ENCODE results near the gene DMD.
"Not testable (repeated sequence)": the region's sequence is repeated elsewhere in the genome, so short reads cannot be mapped to it uniquely, and the experiment has no call there.

Gene DMD

DNA sequence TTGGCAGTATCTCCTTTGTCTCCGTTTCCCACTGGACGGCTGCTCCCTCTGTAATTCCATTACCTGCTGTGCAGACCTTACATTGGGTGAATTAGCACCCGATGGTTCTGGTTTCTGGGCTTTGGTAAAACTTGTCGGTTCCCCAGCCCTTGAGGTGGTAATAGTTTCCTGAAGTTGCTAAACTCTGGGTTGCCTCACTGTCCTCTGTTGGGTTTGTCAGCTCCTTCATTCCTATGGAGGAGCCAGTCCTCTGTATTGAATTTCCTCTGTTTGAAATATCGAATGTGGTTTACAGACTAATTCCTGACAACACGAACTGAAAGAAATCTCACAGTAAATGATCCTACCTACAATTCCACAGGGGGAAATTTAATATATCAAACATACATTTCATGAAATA, 1548.2 kb downstream of the DMD start:
- DNase-seq: no peak

DNA sequence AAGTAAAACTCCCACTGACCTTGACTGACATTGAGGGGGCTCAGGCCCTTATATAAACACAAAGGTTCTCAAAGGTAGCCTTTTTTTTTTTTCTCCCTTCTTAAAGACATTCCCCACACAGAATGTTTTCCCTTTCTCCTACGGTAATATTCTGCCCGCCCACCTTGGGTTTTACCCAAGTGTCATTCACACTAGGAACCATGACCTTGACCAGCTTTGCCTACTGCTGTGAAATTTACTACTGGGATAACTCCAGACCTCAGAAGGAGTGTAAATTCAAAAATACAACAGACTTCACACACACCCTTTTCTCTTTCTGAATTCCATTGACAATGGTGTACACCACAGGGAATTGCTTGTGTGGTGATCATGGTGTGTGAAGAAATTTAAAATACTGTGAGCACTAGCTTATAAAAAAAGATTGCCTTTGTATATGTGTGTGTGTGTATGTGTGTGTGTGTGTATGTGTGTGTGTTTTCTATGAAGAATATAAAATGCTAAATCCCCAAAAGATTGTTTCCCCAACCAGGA, 1550.0 kb downstream of the DMD start:
- DNase-seq: no peak

DNA sequence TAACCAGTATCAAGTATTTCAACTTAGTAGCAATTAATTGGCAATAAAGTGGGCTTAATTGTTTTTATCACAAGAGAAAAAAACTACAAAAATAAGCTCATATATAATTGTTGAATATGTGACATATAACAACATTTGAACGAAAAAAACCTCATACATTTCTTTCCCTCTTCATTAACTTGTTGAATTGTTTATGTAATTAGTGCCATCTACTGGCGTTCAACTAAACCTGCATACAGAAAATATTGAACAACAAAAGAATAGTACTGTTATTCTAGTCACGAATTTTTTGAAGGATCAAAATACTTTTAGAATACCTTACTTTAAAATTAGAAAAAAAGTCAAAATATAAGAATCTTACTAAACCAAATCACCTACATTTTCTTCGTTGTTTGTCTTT, 1553.0 kb downstream of the DMD start:
- DNase-seq: no peak

DNA sequence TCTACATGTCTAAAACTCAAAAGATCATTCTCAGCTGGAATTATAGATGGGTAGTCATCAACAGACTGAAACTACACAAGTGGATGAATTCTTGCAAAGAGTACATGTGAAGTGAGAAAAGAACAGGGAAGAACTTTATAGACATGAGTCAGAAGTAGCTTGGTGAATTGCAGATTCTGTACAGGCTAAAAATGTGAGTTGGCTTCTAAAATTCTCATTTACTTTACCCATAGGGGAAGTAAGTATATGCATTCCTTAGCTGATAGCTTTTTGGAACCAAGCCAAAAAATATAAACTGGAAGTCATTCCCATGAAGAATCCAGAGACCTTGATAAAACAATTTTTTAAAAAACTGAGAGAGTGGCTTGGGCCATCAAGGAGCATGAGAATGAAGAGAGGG, 1555.3 kb downstream of the DMD start:
- no peak for DNase-seq

DNA sequence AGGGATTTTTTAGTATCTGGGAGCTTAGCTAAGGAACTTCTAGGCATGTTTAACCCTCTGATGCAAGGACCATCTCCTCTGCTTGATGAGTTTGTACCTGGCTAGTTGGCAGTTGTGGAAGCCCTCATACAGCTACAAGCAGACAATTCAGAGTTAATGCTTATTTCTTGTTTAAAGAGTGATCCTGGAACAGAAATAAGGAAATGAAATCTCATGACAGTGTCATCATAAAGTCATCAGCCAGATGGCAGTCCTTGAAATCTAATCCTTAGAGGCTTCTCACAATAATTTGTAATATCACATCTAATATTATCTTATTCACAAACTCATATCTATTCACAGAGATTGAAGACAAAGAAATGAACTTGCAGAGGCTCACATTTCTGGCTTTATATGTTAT, 1557.9 kb downstream of the DMD start:
- DNase-seq: no peak

DNA sequence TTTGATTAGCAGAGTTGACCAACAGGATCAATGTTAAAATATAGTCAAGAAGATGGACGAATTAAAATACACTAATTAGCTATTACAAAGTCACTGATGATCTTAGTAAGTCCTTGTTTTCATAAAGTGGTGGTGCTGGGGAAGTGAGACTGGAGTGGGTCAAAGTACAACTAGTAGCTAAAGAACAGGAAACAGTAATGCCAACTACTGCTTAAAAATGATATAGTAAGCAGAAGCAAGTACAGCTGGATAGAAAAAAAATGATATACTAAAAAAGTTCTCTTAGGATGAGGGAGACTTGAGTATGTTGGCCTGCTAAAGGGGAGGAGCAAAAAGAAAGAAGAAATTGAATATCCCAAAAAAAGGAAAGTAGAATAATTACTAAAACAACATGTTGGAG, 1558.7 kb downstream of the DMD start:
- no peak for DNase-seq

DNA sequence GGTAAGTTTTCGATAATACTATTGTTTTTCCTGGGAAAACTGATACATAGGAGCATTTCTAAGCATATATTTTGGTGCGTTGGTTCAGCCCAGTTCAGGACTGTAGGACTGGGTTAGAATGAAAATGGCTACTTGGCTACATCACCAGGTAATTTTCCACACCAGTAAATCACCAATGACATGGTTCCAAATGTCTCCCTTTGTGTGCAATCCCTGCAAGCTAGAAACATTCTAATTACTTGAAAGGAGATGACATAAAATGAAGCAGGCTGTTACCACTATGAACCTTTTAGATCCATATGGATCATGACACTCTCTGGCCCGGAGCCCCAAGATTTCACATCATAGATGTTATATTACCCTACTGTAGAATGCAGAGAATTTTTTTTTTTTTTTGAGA, 1562.1 kb downstream of the DMD start:
- no peak for DNase-seq

DNA sequence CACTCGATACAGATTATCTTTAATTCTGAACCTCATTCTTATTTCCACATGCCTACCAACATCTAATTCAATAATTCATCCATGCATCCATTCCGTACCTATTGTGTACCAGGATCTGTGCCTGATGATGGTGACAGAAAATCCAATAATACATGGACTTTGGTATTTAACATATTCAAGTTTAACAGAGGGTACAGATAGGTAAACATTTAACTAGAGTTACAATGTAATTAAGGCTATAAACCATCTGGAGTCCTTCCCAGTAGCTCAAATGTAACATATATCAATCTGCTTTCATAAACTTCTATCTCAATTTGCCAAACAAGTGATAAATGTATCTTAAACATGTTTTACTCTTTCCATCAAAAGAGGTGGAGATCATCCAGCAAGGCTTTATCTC, 1578.0 kb downstream of the DMD start:
- DNase-seq: no peak

DNA sequence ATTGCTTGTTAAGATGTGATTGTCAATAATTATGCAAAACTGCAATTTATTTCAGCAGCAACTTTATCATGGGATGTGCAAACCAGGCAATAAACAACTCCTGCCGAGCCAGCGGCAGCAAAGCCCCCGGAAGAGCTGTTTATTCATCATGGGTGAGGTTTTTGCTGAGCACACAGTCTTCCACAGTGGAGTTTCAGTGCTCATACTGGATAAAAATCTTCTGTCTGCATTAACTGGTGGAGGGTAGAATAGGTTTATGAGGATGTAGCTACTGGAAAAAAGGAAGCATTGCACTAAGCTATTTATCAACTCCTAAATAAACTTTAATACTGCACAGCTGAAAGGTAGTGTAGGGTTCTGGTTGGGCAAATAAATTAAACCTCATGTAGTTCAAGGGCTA, 1582.2 kb downstream of the DMD start:
- no peak for DNase-seq

DNA sequence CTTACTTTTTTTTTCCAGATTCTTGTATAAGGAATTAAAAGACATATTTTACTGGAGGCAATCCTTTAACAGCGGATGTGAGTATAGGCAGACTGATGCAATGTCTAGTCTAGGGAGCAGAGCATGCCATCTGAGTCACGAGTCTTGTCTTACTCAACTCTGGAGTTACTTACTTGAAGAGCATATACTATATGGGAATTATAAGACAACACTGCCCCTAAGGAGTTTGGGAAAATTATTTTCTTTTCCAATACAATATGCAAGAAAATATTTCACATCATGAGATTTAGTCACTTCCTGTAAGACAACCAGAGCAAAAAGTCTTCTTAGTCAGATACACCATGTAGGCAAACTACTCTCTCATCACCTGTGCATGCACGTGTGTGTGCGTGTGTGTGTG, 1602.2 kb downstream of the DMD start:
- no peak for DNase-seq

DNA sequence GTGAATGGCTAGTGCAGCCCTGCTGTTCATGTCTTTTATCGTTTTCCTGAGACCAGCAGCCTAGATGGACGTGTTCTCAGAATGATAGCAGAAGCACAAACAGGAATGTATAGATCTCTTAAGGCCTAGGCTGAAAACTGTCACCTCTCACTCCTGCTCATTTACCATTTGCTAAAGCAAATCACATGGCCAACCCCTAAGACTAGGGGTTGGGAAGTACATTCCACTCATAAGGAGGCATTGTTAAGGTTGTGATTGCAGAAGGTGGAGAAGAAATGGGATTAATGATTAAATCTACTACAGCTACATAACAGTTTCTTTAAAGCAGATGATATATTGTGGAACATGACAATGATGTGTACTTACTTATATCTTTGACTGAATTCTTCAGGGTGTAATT, 1602.7 kb downstream of the DMD start:
- DNase-seq: no peak

DNA sequence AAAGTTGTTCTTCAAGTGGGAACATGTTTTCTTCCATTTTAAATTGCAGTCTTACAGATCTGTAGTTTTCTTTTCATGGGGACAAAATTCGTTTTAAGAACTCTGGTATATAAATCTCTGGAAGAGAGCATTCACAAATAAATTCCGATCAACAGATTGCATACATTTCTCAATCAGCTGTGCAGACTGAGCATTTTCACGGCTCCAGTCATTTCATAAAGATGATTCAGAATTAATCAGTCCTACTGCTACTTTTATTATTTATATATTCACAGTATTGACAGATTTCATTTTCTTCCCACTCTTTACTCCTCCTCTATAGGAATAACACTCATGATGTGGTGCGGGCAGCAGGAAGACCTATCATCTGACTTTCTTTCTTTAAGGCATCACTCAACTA, 1604.6 kb downstream of the DMD start:
- no peak for DNase-seq

DNA sequence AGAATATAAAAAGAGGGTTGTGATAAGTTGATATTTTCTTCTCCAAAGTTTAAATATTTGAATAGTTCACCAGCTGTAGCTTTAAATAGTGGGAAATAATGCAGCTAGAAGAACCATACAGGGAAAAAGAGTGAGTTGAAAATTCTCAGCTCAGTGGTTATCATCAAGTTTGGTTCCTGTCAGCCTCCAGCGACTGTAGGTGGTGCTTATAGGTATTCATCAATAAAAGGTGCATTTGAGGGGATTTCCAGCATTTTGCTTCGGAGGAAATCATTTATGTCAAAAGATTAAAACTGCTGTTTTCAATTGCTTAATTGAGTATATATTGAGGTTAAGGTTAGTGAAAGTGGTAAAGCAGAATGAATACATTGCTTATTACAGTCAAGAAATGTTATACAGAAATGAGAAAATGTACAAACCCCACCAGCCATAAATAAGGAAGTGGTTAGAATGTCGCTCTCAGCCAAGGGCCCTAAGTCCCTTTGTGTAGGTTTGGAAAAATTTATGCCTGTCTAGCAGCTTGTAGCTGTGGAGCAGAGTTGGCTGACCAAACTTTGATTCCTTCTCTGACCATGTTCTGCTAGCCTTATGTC, 1606.6 kb downstream of the DMD start:
- DNase-seq: no peak

DNA sequence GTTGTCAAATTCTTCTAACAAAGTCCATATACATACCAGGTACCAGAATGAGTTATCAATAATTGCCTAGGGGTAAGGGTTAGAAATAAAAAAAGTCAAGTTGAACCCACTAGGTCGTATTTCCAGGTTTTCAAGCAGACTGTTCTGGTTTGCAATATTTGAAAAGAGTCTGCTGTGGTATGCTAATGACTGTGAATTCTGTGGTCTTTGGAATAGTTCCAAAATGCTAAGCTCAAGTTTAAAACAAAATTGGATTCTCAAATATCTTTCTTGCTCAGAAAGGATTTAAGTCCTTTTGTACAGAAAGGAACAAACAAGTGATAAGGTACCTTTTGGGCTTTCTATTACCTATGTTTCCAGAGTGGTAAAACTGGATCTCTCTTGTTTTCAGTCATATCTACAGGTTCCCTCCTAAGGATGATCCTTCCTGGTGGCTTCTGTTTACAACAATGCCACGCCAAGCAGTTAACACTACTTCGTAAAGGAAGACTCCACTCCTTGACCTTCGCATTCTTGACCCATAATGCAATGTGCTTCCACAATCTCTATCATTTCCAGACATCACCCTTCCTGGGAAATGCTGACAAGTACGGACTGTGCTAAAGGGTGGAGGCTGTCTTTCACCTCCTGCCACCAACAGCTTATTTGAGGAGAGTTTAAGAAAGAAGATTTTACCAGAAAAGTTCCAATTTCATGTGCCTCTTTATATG, 1607.8 kb downstream of the DMD start:
- no peak for DNase-seq

DNA sequence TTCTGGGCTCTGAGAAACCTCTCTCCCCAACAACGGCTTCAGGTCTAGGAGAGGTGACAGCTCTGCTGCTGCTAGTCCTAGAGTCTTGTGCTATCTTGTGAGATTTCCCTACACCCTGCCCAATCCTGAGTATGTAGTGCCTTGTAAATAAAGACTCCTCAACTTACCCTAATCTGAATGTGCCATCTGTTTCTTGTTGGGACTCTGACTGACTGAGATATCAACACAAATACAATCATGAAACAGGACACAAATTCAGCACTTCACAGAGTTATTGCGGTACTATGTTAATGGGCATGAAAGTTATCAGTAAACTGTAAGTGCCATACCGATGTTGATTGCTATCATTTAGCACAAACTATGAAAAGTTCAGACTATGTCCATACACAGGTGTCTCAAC, 1610.5 kb downstream of the DMD start:
- DNase-seq: no peak

DNA sequence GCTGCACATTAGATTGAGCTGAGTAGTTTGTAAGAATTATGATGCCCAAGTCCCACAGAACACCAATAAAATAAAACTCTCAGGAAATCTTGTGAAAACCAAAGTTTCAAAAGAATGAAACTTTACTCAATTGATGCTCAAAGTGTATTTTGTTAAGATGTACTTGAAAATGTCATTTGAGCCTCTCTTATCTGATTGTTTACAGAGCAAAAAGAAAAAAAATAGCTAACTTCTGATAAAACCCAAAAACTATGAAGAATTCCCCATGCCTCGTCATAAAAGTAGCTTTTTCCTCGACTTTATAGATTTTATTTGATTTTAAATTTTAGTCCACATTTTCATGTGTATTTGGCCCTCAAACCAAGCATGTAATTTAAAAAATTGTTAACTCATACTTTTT, 1618.0 kb downstream of the DMD start:
- DNase-seq: no peak

DNA sequence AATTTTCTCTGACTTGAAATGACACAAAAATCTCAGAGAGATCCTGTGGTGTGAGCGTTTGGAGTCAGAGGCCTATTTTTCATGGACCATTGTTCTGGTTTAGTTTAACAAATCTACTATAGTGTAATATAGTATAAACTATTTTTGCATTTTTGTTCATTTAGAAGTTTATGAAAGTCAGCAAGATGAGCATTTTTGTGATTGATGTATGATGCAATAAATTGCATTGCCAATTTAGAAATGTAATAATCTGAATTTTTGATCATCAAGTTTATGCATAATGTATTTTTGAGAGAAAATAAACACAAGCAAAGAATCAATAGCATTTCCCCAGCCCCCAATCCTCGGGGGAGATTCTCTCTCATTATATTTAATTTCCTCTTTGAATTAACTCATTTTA, 1620.0 kb downstream of the DMD start:
- DNase-seq: no peak

DNA sequence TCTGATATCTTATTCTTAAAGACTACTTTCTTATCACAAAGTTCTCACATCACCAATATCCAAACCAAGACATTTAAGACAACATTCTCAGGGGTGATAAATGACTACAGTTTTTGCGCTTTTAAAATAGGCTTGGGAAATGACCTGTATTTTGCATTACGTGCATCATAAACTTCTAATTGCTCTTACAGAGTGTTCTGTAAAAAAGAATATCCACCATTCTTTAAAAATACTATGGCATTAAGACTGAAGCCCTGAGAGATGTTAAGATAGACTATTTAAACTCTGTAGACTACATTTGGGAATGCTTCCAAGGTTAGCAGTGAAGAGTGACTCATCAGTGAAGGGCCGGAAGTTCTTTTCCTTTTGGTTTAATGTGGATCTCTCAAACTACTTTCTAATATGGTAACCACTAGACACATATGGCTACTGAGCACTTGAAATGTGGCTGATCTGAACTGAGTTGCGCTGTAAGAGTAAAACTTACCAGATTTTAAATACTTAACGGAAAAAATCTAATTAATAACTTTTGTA, 1620.7 kb downstream of the DMD start:
- DNase-seq: no peak

DNA sequence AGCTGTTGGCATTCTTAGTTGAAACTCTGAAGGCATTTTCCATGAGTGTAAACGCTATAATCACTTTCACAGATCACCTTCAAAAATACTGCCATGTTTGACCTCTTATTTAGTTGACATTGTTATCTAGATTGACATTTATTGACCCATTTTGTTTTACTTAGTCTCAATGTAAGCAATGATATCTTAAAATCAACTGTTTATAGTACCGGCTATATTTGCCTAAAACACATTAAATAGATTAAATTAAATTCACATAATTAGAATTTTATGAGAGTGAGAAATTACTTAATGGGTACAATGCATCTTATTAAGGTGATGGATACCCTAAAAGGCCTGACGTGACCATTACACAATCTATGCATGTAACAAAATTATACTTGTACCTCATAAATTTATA, 1621.8 kb downstream of the DMD start:
- DNase-seq: no peak

DNA sequence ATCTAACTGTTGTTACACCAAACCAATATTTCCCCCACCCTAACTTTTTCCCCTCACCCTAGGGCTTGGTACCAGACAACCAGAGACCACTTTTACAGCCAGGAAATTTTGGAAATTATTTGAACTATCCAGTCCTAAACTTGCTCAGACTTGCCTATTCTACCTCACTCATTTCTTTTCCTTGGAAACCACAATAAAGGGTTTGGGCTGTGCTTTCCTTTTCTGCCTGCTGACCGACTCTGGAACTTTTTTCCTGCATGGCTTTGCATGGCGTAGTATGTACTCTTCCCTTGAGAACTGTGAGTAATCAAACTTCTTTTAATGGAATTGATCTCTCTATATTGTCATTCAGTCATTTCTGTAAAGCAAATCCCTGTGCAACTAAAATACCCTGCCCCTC, 1623.0 kb downstream of the DMD start:
- DNase-seq: no peak

DNA sequence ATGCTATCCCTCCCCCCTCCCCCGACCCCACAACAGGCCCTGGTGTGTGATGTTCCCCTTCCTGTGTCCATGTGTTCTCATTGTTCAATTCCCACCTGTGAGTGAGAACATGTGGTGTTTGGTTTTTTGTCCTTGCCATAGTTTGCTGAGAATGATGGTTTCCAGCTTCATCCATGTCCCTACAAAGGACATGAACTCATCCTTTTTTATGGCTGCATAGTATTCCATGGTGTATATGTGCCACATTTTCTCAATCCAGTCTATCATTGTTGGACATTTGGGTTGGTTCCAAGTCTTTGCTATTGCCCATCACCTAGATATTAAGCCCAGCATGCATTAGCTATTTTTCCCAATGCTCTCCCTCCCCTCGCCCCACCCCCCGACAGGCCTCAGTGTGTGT, 1627.5 kb downstream of the DMD start:
- not testable (repeated sequence) for DNase-seq

DNA sequence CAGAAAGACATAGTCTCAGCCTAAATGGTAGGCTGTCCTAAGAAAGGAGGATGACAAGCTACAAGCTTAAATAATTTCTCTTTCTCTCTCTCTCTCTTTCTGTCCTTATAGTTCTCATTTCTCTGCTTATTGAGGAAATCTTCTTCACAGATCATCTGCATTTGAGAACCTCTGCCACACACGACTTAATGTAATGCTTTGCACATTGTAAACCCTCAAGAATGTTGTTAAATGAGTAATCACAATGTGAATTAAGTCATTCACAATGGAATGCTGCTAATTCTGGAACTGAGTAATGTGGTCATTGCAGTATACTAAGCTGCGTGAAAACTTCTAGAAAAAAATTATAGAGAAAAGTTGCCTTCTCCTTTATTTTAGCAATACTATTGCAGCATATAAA, 1630.6 kb downstream of the DMD start:
- DNase-seq: no peak

DNA sequence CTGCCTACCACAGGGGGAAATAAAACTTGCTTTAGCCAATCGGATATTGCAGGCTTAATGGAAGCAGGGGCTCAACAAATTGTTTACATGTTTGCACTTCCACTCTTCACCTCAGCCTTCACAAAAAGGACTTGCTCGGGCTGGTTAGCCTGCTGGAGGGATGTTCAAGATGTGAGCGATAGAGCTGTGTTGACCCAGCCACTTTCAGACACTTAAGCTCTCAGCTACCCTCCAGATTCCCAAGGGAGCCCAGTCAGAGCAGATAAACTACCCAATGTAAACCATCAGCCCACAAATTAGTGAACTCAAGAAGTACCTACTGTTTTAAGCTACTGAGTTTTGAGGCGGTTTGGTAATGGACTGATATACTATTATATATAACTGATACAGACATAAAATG, 1631.1 kb downstream of the DMD start:
- no peak for DNase-seq

DNA sequence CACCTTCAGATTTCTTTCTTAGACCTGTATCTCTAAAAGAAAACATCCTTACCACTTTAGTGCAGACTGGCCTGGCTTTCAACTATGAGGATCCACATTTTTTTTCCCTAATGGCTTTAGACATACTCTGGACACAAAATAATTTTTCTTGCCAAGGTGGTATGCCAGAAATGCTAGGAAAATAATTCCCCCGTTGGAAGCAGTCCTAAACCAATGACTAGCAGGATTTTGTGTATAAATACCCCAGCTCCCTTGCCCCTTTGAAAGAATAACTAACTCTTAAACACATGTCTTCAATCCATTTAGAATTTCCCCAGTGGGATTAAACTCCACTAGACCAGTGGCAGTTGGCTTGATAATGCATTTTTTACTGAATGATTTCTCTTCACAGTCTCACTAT, 1639.0 kb downstream of the DMD start:
- no peak for DNase-seq

DNA sequence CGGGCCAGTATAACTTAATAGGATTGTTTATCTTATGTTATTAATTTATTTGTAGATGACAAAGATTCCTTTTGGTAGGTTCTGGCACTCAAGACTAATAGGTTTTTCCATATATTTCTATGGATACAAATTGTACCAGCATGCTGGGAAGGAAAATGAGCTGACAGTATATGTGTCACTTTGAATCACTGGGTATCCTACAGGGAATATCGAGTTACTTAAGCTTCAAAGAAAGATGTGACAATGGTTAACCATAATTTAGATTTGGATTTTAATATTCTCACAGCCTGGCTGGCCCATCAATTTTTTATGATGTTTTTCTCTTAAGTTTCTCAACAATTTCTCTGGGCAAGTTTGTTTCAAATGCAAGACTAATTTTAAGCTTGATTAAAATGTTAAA, 1640.7 kb downstream of the DMD start:
- no peak for DNase-seq

Data from NCI-H2081 treated with DMSO at 0.1 percent for 48 hours (cell line).